ENCODE data around the gene LTF.

- no peak for TF ChIP-seq CTCF (IDR thresholded peaks at IDR 0.05)
- TF ChIP-seq POLR2A (IDR thresholded peaks at IDR 0.05): no peak
These were observed 50.8 kb downstream of the LTF start for GRCh38 chr3:46413951-46414350.

Data from testis (tissue), 2 donors.